ENCODE measurements around the gene CHD6.

CHD6 gene

DNA sequence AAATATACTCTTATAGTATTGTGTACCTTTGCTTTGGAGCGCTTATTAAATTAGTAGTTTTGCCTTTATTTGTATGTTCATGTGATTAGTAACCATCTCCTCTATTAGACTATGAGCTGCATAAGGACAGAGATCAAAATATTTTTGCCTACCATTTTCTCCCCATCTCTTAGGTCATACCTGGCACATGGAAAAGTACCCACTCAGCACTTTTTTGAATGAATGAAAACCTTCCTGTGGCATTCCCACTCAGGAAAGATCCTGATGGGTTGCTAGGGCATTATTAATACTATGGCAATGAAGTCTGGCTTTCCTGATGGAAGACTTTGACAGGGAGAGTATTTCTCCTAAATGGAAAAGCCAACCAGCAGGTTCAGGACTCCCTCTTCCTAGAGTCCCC is 20.3 kb upstream of the CHD6 start:
- Histone ChIP-seq H3K27me3 (ENCODE audit: insufficient read depth, poor library complexity, severe bottlenecking) (peaks cover 5% of the 10 kb centered on the region), H3K4me3 (replicated peaks; ENCODE audit: insufficient read depth, low read length) (no peak overlapping the region), H3K27ac (replicated peaks) (no peak overlapping the region)
- no peak for DNase-seq (ENCODE audit: low read depth in 1 of 2, low spot score in 1 of 2)
- TF ChIP-seq REST (IDR thresholded peaks at IDR 0.05; ENCODE audit: insufficient replicate concordance, low read depth) = no peak
- TF ChIP-seq GABPA (IDR thresholded peaks at IDR 0.05; ENCODE audit: low read depth) = no peak
- TF ChIP-seq, protein P1, sequence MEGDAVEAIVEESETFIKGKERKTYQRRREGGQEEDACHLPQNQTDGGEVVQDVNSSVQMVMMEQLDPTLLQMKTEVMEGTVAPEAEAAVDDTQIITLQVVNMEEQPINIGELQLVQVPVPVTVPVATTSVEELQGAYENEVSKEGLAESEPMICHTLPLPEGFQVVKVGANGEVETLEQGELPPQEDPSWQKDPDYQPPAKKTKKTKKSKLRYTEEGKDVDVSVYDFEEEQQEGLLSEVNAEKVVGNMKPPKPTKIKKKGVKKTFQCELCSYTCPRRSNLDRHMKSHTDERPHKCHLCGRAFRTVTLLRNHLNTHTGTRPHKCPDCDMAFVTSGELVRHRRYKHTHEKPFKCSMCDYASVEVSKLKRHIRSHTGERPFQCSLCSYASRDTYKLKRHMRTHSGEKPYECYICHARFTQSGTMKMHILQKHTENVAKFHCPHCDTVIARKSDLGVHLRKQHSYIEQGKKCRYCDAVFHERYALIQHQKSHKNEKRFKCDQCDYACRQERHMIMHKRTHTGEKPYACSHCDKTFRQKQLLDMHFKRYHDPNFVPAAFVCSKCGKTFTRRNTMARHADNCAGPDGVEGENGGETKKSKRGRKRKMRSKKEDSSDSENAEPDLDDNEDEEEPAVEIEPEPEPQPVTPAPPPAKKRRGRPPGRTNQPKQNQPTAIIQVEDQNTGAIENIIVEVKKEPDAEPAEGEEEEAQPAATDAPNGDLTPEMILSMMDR (IDR thresholded peaks at IDR 0.05; ENCODE audit: insufficient read depth, low read length) = no peak
- no peak for TF ChIP-seq POLR2AphosphoS5 (IDR thresholded peaks at IDR 0.05; ENCODE audit: low read depth)
- no peak for TF ChIP-seq SPI1 (IDR thresholded peaks at IDR 0.05; ENCODE audit: borderline replicate concordance, low read depth)

DNA sequence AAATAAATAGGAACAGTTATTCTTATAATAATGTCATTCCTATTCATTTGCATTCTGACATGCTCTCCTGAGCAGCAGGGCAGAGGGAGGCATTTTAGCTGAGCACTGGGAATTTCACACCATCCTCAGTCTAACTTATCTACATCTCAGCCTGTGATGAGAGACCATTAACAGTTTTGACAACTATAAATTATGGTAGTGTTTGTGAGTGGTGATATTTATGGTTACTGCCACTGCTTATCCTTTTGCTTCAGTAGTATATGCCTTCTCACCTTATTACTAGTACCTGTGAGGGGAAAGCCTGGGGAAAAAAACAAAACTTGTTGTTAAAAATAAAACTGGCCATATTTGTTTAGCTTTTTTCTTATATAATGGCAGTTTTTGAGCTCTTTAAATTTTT is 17.0 kb upstream of the CHD6 start:
- no peak overlapping the region for H3K27ac ChIP-seq (replicated peaks)
- H3K4me3 ChIP-seq (replicated peaks; ENCODE audit: insufficient read depth, low read length) = no peak overlapping the region
- TF ChIP-seq GABPA (IDR thresholded peaks at IDR 0.05; ENCODE audit: low read depth) (no peak), SPI1 (IDR thresholded peaks at IDR 0.05; ENCODE audit: borderline replicate concordance, low read depth) (no peak)
- TF ChIP-seq, protein P1 (IDR thresholded peaks at IDR 0.05; ENCODE audit: insufficient read depth, low read length) = no peak
- no peak for DNase-seq (ENCODE audit: low read depth in 1 of 2, low spot score in 1 of 2)
- peaks cover 5% of the 10 kb centered on the region for H3K27me3 ChIP-seq (ENCODE audit: insufficient read depth, poor library complexity, severe bottlenecking)

DNA sequence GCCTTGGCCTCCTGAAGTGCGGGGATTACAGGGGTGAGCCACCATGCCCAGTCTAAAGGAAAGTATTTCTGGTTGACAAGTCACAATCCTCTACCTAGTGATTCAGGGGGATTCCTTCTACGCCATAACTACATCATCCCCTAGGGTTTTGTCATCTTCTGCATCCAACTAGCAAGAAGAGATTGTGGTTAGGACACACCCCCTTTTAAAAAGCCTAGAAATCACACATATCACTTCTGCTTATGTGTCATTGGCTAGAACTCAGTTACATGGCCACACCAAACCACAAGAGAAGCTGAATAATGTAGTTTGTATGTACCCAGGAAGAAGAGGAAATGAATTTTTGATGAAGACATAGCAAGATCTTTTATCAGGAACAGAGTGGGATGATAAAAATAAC is 14.7 kb upstream of the CHD6 start:
- no peaks in the 10 kb centered on the region for H3K27me3 ChIP-seq (ENCODE audit: insufficient read depth, poor library complexity, severe bottlenecking)
- DNase-seq (ENCODE audit: low read depth in 1 of 2, low spot score in 1 of 2) = peak; percentile 50 to 65
- TF ChIP-seq, protein P1 (IDR thresholded peaks at IDR 0.05; ENCODE audit: insufficient read depth, low read length) = no peak
- TF ChIP-seq REST (IDR thresholded peaks at IDR 0.05; ENCODE audit: insufficient replicate concordance, low read depth) = no peak
- TF ChIP-seq POLR2AphosphoS5 (IDR thresholded peaks at IDR 0.05; ENCODE audit: low read depth) = no peak
- TF ChIP-seq SPI1 (IDR thresholded peaks at IDR 0.05; ENCODE audit: borderline replicate concordance, low read depth) = peak; percentile 75
- H3K27ac ChIP-seq (replicated peaks) = no peak overlapping the region
- H3K4me3 ChIP-seq (replicated peaks; ENCODE audit: insufficient read depth, low read length) = no peak overlapping the region

DNA sequence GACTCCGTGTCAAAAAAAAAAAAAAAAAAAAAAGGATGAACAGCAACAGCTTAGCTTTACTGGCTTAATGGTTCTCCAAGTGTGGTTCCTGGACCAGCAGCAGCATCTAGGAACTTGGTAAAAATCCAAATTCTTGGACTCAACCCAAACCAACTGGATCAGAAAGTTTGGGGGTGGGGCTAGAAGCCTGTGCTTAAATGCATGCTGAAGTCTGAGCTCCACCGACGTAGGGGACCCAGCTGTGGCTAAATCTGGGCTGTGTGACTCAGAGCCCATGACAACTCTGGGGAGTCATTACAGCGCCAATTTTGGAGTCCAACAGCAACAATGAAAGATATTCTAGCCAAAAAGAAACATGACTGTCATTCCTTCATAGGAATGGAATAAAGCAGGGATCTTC is 13.6 kb upstream of the CHD6 start:
- Histone ChIP-seq H3K27ac (replicated peaks) (no peak overlapping the region), H3K27me3 (ENCODE audit: insufficient read depth, poor library complexity, severe bottlenecking) (no peaks in the 10 kb centered on the region), H3K4me3 (replicated peaks; ENCODE audit: insufficient read depth, low read length) (no peak overlapping the region)
- no peak for DNase-seq (ENCODE audit: low read depth in 1 of 2, low spot score in 1 of 2)
- TF ChIP-seq SPI1 (IDR thresholded peaks at IDR 0.05; ENCODE audit: borderline replicate concordance, low read depth) = no peak
- TF ChIP-seq, protein P1 (IDR thresholded peaks at IDR 0.05; ENCODE audit: insufficient read depth, low read length) = no peak
- no peak for TF ChIP-seq POLR2AphosphoS5 (IDR thresholded peaks at IDR 0.05; ENCODE audit: low read depth)
